Fibroblast of lung (primary cell): ENCODE data around the gene NRP1. TPM values are rescaled to one million over a fixed set of nuclear protein-coding genes. Genes with fewer than 3 reads are reported as not detected.

Source experiments
- DNase-seq, 2 donors: peaks; one replicate each; pipeline versions ENCODE4 v3.0.0 to v3.0.0-alpha.2; 2010; ENCODE audit warnings: low read depth in 2 of 2
- H2AFZ ChIP-seq: 2 replicates; pipeline ENCODE4 v1.5.1; 2012; ENCODE audit warnings: low read length, control low read depth, inconsistent platforms
- H3K27ac ChIP-seq: 2 replicates; pipeline ENCODE4 v1.5.1; 2011; ENCODE audit warnings: low read length, control low read depth; ENCODE audit not compliant: insufficient read depth
- H3K27me3 ChIP-seq: 2 replicates; pipeline ENCODE4 v1.5.1; 2011; ENCODE audit warnings: mild to moderate bottlenecking, low read length; ENCODE audit not compliant: control insufficient read depth, insufficient read depth
- H3K36me3 ChIP-seq: 2 replicates; pipeline ENCODE4 v1.5.1; 2011; ENCODE audit warnings: low read length; ENCODE audit not compliant: control insufficient read depth, insufficient read depth
- H3K4me1 ChIP-seq: 2 replicates; pipeline ENCODE4 v1.5.1; 2011; ENCODE audit warnings: low read length; ENCODE audit not compliant: control insufficient read depth, insufficient read depth; ENCODE audit errors: extremely low read depth
- H3K4me2 ChIP-seq: 2 replicates; pipeline ENCODE4 v1.5.1; 2011; ENCODE audit warnings: low read length, control low read depth; ENCODE audit not compliant: insufficient read depth; ENCODE audit errors: extremely low read depth
- H3K4me3 ChIP-seq, 4 experiments: fragments of 200-600 bp in 1 of 4; sonication (generic) in 1 of 4; replicated peaks in 1 of 4; 2 replicates each; pipeline ENCODE4 v1.5.1; 2011 to 2016; ENCODE audit warnings: low read length in 4 of 4, low read depth in 3 of 4, mild to moderate bottlenecking in 3 of 4, control low read depth in 2 of 4, inconsistent platforms in 1 of 4, mixed read lengths in 1 of 4; ENCODE audit not compliant: insufficient read depth in 1 of 4; ENCODE audit errors: control extremely low read depth in 1 of 4
- H3K79me2 ChIP-seq: 2 replicates; pipeline ENCODE4 v1.5.1; 2012; ENCODE audit warnings: mild to moderate bottlenecking, low read length, inconsistent platforms; ENCODE audit not compliant: control insufficient read depth, insufficient read depth
- H3K9ac ChIP-seq: 2 replicates; pipeline ENCODE4 v1.5.1; 2011; ENCODE audit warnings: mild to moderate bottlenecking, low read length, control low read depth; ENCODE audit not compliant: insufficient read depth
- H3K9me3 ChIP-seq: 2 replicates; pipeline ENCODE4 v1.5.1; 2012; ENCODE audit warnings: low read depth, low read length; ENCODE audit not compliant: control insufficient read depth, insufficient read depth
- H4K20me1 ChIP-seq: 2 replicates; pipeline ENCODE4 v1.5.1; 2011; ENCODE audit warnings: low read length; ENCODE audit not compliant: control insufficient read depth, insufficient read depth; ENCODE audit errors: extremely low read depth
- EZH2 ChIP-seq: IDR thresholded peaks from 2 replicates; pipeline ENCODE4 v1.5.1; 2012; ENCODE audit warnings: low read length, control low read depth, mild to moderate bottlenecking; ENCODE audit errors: missing control alignments
- polyA plus RNA-seq, 2 donors: library from polyadenylated mRNA; depleted of rRNA in 1 of 2; stranded (reverse) in 1 of 2; unstranded in 1 of 2; fragments of >200 nt; gene quantifications; 2 replicates each; pipeline ENCODE4 v1.2.1, GENCODE V29; 2011 to 2012; ENCODE audit warnings: missing spikeins in 1 of 2
- total RNA-seq: library from RNA; depleted of rRNA; stranded (reverse); fragments of >200 nt; gene quantifications from 2 replicates; pipeline ENCODE4 v1.2.1, GENCODE V29; 2014
- TF ChIP-seq, protein P1 (sequence below), 2 donors: IDR thresholded peaks in 1 of 2; conservative IDR thresholded peaks in 1 of 2; 1 replicate in 1 of 2; 2 replicates in 1 of 2; pipeline ENCODE4 v1.5.1; 2011 to 2012; ENCODE audit warnings: low read length in 2 of 2, control low read depth in 1 of 2, inconsistent platforms in 1 of 2, low read depth in 1 of 2, mild to moderate bottlenecking in 1 of 2

NRP1 gene
- total and polyA plus RNA-seq, 2 donors (not counting 1 experiment from before 2014, with no cell fraction given): 187 to 373 TPM

DNA sequence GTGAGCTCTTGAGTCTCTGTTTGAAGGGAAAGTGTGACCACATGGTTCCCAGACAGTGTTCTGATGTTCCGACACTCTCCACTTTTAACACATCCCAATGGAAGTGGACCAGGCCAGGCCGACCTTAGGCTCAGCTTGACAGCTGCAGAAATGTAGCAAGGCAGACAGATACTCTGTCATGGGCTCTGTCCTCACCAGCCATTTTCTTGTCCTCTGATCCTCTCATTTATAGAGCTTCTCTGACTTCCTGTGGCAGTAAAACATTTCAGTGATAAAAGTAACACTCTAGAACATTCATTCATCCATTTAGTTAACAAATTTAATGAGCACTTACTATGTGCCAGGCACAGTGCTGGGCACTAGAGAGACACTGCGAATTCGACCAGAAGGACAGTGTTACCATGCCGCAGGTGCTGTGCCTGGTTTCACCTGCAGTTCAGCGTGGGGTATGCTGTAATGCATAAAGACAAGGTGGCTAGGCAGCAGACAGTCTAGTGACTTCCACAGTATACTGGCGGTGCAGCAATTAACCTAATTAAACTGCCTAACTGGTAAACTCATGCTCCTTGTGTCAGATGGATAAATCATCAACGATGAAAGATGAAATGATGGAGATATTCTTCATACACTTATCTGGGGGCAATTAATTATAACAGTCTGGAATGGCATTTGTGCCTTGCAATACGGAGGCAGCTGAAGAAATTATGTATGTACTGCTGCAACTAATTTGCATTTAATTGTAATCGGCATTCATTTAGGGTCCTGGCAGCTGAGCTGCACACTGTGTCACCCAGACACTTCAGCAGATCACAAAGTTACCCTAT, 188.1 kb downstream of the NRP1 start:
- Histone ChIP-seq H3K9me3 (no peaks in the 10 kb centered on the region), H3K79me2 (no peaks in the 10 kb centered on the region), H2AFZ (no peak overlapping the region), H3K4me2 (no peak overlapping the region), H3K9ac (no peak overlapping the region), H3K27me3 (no peaks in the 10 kb centered on the region), H3K36me3 (no peaks in the 10 kb centered on the region), H3K27ac (no peak overlapping the region), H3K4me1 (peaks cover 12% of the 10 kb centered on the region), H3K4me3 (no peak overlapping the region), H4K20me1 (no peaks in the 10 kb centered on the region)
- DNase-seq: no peak
- TF ChIP-seq, protein P1, sequence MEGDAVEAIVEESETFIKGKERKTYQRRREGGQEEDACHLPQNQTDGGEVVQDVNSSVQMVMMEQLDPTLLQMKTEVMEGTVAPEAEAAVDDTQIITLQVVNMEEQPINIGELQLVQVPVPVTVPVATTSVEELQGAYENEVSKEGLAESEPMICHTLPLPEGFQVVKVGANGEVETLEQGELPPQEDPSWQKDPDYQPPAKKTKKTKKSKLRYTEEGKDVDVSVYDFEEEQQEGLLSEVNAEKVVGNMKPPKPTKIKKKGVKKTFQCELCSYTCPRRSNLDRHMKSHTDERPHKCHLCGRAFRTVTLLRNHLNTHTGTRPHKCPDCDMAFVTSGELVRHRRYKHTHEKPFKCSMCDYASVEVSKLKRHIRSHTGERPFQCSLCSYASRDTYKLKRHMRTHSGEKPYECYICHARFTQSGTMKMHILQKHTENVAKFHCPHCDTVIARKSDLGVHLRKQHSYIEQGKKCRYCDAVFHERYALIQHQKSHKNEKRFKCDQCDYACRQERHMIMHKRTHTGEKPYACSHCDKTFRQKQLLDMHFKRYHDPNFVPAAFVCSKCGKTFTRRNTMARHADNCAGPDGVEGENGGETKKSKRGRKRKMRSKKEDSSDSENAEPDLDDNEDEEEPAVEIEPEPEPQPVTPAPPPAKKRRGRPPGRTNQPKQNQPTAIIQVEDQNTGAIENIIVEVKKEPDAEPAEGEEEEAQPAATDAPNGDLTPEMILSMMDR (conservative IDR thresholded peaks at IDR 0.05 in 1 of 2, IDR thresholded peaks at IDR 0.05 in 1 of 2; ENCODE audit: low read depth in 1 of 2, low read length in 2 of 2): no peak
- no peak for TF ChIP-seq EZH2

DNA sequence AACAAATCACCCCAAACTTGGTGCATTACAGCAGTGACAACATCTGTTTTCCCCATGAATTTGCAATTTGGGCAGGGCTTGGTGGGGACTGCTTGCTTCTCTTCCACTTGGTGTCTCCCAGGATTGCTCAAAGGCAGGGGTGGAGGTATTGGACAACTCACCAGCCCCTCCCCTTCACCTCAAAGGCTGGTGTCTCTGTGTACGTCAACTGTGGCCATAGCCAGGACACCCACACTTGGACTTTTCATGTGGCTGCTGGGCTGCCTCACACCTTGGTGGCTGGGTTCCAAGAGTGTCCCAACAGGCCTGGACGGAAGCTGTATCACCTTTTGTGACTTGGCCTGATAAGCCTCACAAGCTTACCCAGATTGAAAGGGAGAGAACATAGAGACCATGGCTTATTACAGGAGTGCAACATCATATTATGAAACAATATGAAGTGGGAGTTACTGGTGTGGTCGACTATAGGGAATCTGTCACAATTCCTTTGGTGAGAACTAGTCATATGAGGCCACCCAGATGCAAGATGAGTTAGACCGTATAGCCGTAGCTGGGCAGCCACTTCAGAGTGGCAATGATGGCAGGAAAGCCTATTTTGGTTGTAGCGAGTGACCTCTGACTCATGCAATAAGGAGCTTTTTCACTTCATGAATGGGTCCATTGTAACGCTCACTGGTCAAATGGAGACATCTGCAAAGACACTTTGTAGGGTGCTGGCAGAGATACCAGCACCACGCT, 188.8 kb downstream of the NRP1 start:
- Histone ChIP-seq H3K79me2 (no peaks in the 10 kb centered on the region), H3K4me1 (peaks cover 12% of the 10 kb centered on the region), H2AFZ (no peak overlapping the region), H3K9me3 (no peaks in the 10 kb centered on the region), H3K36me3 (no peaks in the 10 kb centered on the region), H3K4me2 (no peak overlapping the region), H4K20me1 (no peaks in the 10 kb centered on the region), H3K9ac (no peak overlapping the region), H3K4me3 (no peak overlapping the region), H3K27ac (no peak overlapping the region), H3K27me3 (no peaks in the 10 kb centered on the region)
- TF ChIP-seq, protein P1 (conservative IDR thresholded peaks at IDR 0.05 in 1 of 2, IDR thresholded peaks at IDR 0.05 in 1 of 2; ENCODE audit: low read depth in 1 of 2, low read length in 2 of 2): no peak
- no peak for TF ChIP-seq EZH2
- peak in 1 of 2 donors; percentile 55 for DNase-seq

DNA sequence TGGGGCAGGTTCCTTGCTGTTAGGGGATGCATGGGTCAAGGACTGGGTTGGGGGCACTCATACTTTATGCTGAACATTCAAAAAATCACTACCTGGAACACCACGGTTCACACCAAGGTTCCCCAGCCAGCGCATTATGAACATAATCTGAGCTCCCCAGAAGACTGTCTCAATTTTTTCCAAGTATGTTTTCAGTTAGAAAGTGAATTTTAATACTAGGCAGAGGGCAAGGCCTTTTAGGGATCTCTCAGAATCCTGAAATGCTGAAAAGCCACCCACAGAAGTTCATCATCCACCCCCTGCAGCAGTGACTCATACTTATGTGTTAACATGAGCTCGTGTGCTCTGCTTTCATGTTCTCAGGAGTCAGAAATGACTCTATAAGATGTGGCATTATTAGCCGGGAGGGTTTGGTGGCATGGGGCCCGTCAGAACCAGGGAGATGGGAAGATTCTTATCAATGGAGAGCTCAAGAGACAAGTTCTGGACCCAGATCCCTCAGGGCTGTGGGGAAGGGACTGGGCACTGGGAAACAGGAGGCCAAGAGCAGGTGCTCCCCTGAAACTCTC, 191.2 kb downstream of the NRP1 start:
- no peak overlapping the region for H2AFZ ChIP-seq
- TF ChIP-seq, protein P1 (conservative IDR thresholded peaks at IDR 0.05 in 1 of 2, IDR thresholded peaks at IDR 0.05 in 1 of 2; ENCODE audit: low read depth in 1 of 2, low read length in 2 of 2): no peak
- TF ChIP-seq EZH2: no peak
- no peak overlapping the region for H3K4me2 ChIP-seq
- no peak overlapping the region for H3K9ac ChIP-seq
- no peaks in the 10 kb centered on the region for H3K9me3 ChIP-seq
- no peak overlapping the region for H3K4me3 ChIP-seq
- no peaks in the 10 kb centered on the region for H4K20me1 ChIP-seq
- no peaks in the 10 kb centered on the region for H3K79me2 ChIP-seq
- H3K27me3 ChIP-seq: no peaks in the 10 kb centered on the region
- H3K27ac ChIP-seq: peak overlapping the region; percentile 10
- peaks cover 12% of the 10 kb centered on the region for H3K4me1 ChIP-seq
- peak; percentile 83 to 89 for DNase-seq
- H3K36me3 ChIP-seq: no peaks in the 10 kb centered on the region
